ENCODE measurements around the gene EPB41. TPM values are rescaled to one million over a fixed set of nuclear protein-coding genes. Genes with fewer than 3 reads are reported as not detected.

Gene EPB41
- total RNA-seq, 1 experiment from 2014 or later, result 40.7 TPM

- no peak for DNase-seq
- Mint-ChIP-seq H3K9me3 (ENCODE audit: low read depth, unreplicated experiment) (no peaks in the 10 kb centered on the region), H3K4me3 (ENCODE audit: low read depth, unreplicated experiment) (no peak overlapping the region), H3K36me3 (ENCODE audit: insufficient read depth, unreplicated experiment) (no peaks in the 10 kb centered on the region), H3K4me1 (ENCODE audit: low read depth, unreplicated experiment) (peaks cover 15% of the 10 kb centered on the region), H3K27ac (ENCODE audit: unreplicated experiment) (peak overlapping the region; percentile 50), H3K27me3 (ENCODE audit: unreplicated experiment) (no peaks in the 10 kb centered on the region)
- BruUV-seq (replicated peaks), result no TSS peak
- CTCF ChIA-PET, result interaction anchor here (0.8 kb wide), 1 partner anchor 10 kb away, joined by 3 read pairs; no protein-coding TSS in a partner anchor
- no peak for TF ChIP-seq CTCF (IDR thresholded peaks at IDR 0.05; ENCODE audit: unreplicated experiment)
- intact Hi-C loops (cut with micrococcal nuclease; ENCODE audit: unreplicated experiment), result no loop called here
Observed at GRCh38 chr1:28927266-28927647, 12.9 kb downstream of the EPB41 start.

- CTCF ChIA-PET, result interaction anchor here (0.8 kb wide), 1 partner anchor 10 kb away, joined by 3 read pairs; no protein-coding TSS in a partner anchor
- Mint-ChIP-seq H3K36me3 (ENCODE audit: insufficient read depth, unreplicated experiment) (no peaks in the 10 kb centered on the region), H3K4me3 (ENCODE audit: low read depth, unreplicated experiment) (no peak overlapping the region), H3K27ac (ENCODE audit: unreplicated experiment) (peak overlapping the region; percentile 50), H3K4me1 (ENCODE audit: low read depth, unreplicated experiment) (peaks cover 15% of the 10 kb centered on the region), H3K27me3 (ENCODE audit: unreplicated experiment) (no peaks in the 10 kb centered on the region), H3K9me3 (ENCODE audit: low read depth, unreplicated experiment) (no peaks in the 10 kb centered on the region)
- BruUV-seq (replicated peaks), result no TSS peak
- intact Hi-C loops (cut with micrococcal nuclease; ENCODE audit: unreplicated experiment), result no loop called here
- no peak for DNase-seq
- TF ChIP-seq CTCF (IDR thresholded peaks at IDR 0.05; ENCODE audit: unreplicated experiment), result no peak
Observed at GRCh38 chr1:28927648-28928313, 13.4 kb downstream of the EPB41 start.

GRCh38 chr1:28928314-28928941 lies 14.1 kb downstream of the EPB41 start:
- H3K36me3 Mint-ChIP-seq (ENCODE audit: insufficient read depth, unreplicated experiment), result no peaks in the 10 kb centered on the region
- peaks cover 15% of the 10 kb centered on the region for H3K4me1 Mint-ChIP-seq (ENCODE audit: low read depth, unreplicated experiment)
- CTCF ChIA-PET, result no interaction called here
- intact Hi-C loops (cut with micrococcal nuclease; ENCODE audit: unreplicated experiment), result no loop called here
- no peak overlapping the region for H3K4me3 Mint-ChIP-seq (ENCODE audit: low read depth, unreplicated experiment)
- no TSS peak for BruUV-seq (replicated peaks)
- no peak for DNase-seq
- H3K9me3 Mint-ChIP-seq (ENCODE audit: low read depth, unreplicated experiment), result no peaks in the 10 kb centered on the region
- TF ChIP-seq CTCF (IDR thresholded peaks at IDR 0.05; ENCODE audit: unreplicated experiment), result no peak
- H3K27me3 Mint-ChIP-seq (ENCODE audit: unreplicated experiment), result no peaks in the 10 kb centered on the region
- no peak overlapping the region for H3K27ac Mint-ChIP-seq (ENCODE audit: unreplicated experiment)

GRCh38 chr1:28933277-28933676 lies 18.9 kb downstream of the EPB41 start:
- CTCF ChIA-PET, result no interaction called here
- Mint-ChIP-seq H3K27ac (ENCODE audit: unreplicated experiment) (no peak overlapping the region), H3K27me3 (ENCODE audit: unreplicated experiment) (no peaks in the 10 kb centered on the region), H3K4me1 (ENCODE audit: low read depth, unreplicated experiment) (no peaks in the 10 kb centered on the region), H3K4me3 (ENCODE audit: low read depth, unreplicated experiment) (no peak overlapping the region), H3K36me3 (ENCODE audit: insufficient read depth, unreplicated experiment) (no peaks in the 10 kb centered on the region), H3K9me3 (ENCODE audit: low read depth, unreplicated experiment) (no peaks in the 10 kb centered on the region)
- BruUV-seq (replicated peaks), result no TSS peak
- no peak for TF ChIP-seq CTCF (IDR thresholded peaks at IDR 0.05; ENCODE audit: unreplicated experiment)
- intact Hi-C loops (cut with micrococcal nuclease; ENCODE audit: unreplicated experiment), result loop anchor here (5.0 kb wide), 1 partner anchor 186 kb away; no protein-coding TSS in a partner anchor
- no peak for DNase-seq
